Adrenal gland (tissue), 12 donors: Measurements from ENCODE around the gene ACTL10. TPM values are rescaled to one million over a fixed set of nuclear protein-coding genes. Genes with fewer than 3 reads are reported as not detected.

Source experiments
- DNase-seq, 7 donors: peaks; one replicate each; pipeline ENCODE4 v3.0.0-alpha.2; 2019 to 2020
- H3K27ac ChIP-seq, 5 donors: fragments of 200-600 bp; sonication (generic) in 4 of 5; 1 replicate in 3 of 5; 2 replicates in 2 of 5; pipeline versions ENCODE4 v1.5.1 to v1.8.0; 2016 to 2020; ENCODE audit warnings: mild to moderate bottlenecking in 1 of 5
- H3K27me3 ChIP-seq: fragments of 200-600 bp; 2 replicates; pipeline ENCODE4 v1.8.0; 2021
- H3K36me3 ChIP-seq, 2 donors: fragments of 200-600 bp; replicated peaks in 1 of 2; 1 replicate in 1 of 2; 2 replicates in 1 of 2; pipeline versions ENCODE4 v1.5.1 to v1.8.0; 2018 to 2022
- H3K4me1 ChIP-seq, 2 donors: fragments of 200-600 bp; replicated peaks in 1 of 2; 1 replicate in 1 of 2; 2 replicates in 1 of 2; pipeline versions ENCODE4 v1.5.1 to v1.8.0; 2018 to 2021
- H3K4me3 ChIP-seq, 4 donors: fragments of 200-600 bp; sonication (generic) in 3 of 4; one replicate each; pipeline ENCODE4 v1.5.1; 2016 to 2018
- H3K9me3 ChIP-seq, 3 donors: fragments of 200-600 bp; sonication (generic) in 1 of 3; replicated peaks in 1 of 3; 1 replicate in 2 of 3; 2 replicates in 1 of 3; pipeline versions ENCODE4 v1.5.1 to v1.8.0; 2016 to 2021
- POLR2A ChIP-seq, 2 donors: fragments of 450-650 bp; IDR thresholded peaks; one replicate each; pipeline ENCODE4 v1.6.1; 2017; ENCODE audit warnings: antibody characterized with exemption in 2 of 2, mild to moderate bottlenecking in 2 of 2, moderate library complexity in 1 of 2
- WGBS, 4 donors: extraction: QIAGEN DNeasy Blood & Tissue Kit in 2 of 4; methylation state at CpG; one replicate each; pipeline versions ENCODE4 v1.1.5 to v1.1.7; 2013 to 2017; 5-methylcytosine and 5-hydroxymethylcytosine counted together
- intact Hi-C, 2 donors: fragments of 100-400 bp; cut with DNase I; formaldehyde crosslinking; loops; one replicate each; pipeline versions ENCODE4 v1.14.1 to v1.15.0; 2022 to 2023
- polyA plus RNA-seq, 3 donors: library from polyadenylated mRNA; stranded (reverse); fragments of 200-250 nt in 2 of 3; fragments of 350-450 nt in 1 of 3; fragmentation: Illumina TruSeq in 1 of 3; extraction: RNeasy Lipid Tissue Mini Kit (QIAGEN cat#74804) in 1 of 3; gene quantifications; one replicate each; pipeline ENCODE4 v1.2.3, GENCODE V29; 2013 to 2014
- total RNA-seq, 9 donors: library from RNA; depleted of rRNA in 4 of 9; stranded (reverse); fragments of >200 nt in 4 of 9; fragments of 120-200 nt in 1 of 9; fragmentation: NEBNext Ultra II Directional in 1 of 9; extraction: Animal tissue kit (Norgen Biotek cat#: 25700) in 1 of 9; gene quantifications; one replicate each; pipeline versions ENCODE4 v1.1.0 to v1.2.4, GENCODE V29; 2013 to 2023
- TF ChIP-seq, protein P1 (sequence below), 6 experiments: fragments of 450-650 bp in 4 of 6; fragments of 200-600 bp in 2 of 6; sonication (generic) in 1 of 6; IDR thresholded peaks; 1 replicate in 5 of 6; 2 replicates in 1 of 6; pipeline versions ENCODE4 v1.5.1 to v1.8.0; 2016 to 2021; ENCODE audit warnings: antibody characterized with exemption in 6 of 6, mild to moderate bottlenecking in 2 of 6, moderate library complexity in 1 of 6
- donor health status: healthy with polysubstance abuse.
- donor health status: Bipolar disorder and iron deficiency.
- donor health status: DM: yes; HTN: yes; CAD: no.
- donor health status: DM: no; HTN: no; CAD: no.
- donor health status: DM: no; HTN: no; CAD: no.
- donor health status: DM: yes; HTN: yes; CAD: no.

The ACTL10 gene
- total and polyA plus RNA-seq, 12 donors: 0.18 to 3.1 (median 0.58) TPM

DNA sequence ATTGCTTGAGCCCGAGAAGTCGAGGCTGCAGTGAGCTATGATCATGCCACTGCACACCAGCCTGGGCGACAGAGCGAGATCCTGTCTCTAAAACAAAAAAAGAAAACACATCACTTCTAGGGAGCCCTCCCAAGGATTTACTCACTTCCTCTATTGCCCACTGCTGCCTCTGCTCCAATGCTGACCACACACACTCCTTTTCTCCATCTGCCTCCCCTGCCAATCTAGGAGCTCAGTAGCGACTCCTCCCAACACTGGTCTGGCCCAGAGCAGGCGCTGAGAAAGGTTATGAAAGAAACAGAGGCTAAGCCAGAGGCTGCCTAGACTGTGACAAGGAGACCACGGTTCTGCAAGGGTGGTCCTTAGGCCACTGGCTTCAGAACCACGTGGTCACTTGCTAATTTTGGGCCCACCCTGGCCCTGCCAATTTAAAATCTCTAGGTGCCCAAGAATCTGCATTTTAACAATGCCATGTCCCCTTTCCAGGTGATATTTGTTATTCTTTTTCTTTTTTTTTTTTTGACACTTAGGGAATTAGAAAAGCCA, 20.7 kb downstream of the ACTL10 start:
- intact Hi-C loops: no loop called here
- 70 to 76% (median 72%) methylated on average over 8 of the region's 8 CpGs for WGBS, 4 donors
- peaks cover 25 to 39% of the 10 kb centered on the region in 2 donors for H3K4me1 ChIP-seq

DNA sequence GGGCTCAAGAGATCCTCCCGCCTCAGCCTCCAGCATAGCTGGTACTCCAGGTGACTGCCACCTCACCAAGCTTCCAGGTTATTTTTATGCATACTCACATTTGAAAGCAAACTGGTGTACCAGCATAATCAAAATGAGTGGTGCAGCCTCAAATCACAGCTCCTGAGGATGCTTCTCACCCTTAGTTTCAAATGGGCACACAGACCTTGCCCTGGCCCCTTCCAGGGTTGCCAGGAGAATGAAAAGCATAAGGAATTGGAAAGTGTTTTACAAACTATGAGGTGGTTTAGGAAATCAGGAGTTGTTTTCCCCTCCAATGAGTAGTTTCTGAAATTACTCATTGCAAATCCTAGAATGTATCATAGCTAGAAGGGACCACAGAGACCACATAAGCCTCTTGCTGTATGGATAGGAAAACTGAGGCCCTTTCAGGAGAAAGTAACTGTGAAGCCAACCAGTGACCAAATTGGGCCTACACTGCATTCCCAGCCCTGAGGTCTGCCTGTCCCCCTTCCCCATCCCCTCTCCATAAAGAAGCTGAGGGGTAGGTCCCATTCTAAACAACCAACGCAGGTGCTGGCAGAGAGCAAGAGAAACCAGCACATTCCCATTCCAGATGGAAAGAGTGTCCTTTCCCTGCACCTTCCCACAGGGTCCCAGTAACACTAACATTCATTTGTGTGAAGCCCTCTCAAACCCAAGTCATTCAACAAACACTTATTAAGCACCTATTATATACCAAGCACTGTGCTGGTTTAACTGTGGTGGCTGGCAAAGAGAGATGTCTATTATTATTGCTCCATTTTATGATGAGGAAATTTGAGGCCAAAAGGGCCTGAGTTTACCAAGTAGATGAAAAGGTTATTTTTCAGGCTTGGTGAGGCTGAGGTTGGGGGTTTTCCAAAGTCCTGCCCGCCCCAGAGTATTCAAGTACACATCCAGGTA, 21.5 kb downstream of the ACTL10 start:
- no peak for TF ChIP-seq POLR2A (IDR thresholded peaks at IDR 0.05)
- TF ChIP-seq, protein P1, sequence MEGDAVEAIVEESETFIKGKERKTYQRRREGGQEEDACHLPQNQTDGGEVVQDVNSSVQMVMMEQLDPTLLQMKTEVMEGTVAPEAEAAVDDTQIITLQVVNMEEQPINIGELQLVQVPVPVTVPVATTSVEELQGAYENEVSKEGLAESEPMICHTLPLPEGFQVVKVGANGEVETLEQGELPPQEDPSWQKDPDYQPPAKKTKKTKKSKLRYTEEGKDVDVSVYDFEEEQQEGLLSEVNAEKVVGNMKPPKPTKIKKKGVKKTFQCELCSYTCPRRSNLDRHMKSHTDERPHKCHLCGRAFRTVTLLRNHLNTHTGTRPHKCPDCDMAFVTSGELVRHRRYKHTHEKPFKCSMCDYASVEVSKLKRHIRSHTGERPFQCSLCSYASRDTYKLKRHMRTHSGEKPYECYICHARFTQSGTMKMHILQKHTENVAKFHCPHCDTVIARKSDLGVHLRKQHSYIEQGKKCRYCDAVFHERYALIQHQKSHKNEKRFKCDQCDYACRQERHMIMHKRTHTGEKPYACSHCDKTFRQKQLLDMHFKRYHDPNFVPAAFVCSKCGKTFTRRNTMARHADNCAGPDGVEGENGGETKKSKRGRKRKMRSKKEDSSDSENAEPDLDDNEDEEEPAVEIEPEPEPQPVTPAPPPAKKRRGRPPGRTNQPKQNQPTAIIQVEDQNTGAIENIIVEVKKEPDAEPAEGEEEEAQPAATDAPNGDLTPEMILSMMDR (IDR thresholded peaks at IDR 0.05): no peak

More for the DNA sequence above, 20.7 kb downstream of the ACTL10 start:
- TF ChIP-seq, protein P1 (IDR thresholded peaks at IDR 0.05): no peak
- no peak for TF ChIP-seq POLR2A (IDR thresholded peaks at IDR 0.05)
- DNase-seq: peak in 1 of 7 donors; percentile 51
- no peaks in the 10 kb centered on the region for H3K36me3 ChIP-seq
- no peak overlapping the region for H3K4me3 ChIP-seq
- no peaks in the 10 kb centered on the region for H3K9me3 ChIP-seq
- no peaks in the 10 kb centered on the region for H3K27me3 ChIP-seq
- peak overlapping the region in 3 of 5 donors; percentile 8 to 47 (median 44) for H3K27ac ChIP-seq

DNA sequence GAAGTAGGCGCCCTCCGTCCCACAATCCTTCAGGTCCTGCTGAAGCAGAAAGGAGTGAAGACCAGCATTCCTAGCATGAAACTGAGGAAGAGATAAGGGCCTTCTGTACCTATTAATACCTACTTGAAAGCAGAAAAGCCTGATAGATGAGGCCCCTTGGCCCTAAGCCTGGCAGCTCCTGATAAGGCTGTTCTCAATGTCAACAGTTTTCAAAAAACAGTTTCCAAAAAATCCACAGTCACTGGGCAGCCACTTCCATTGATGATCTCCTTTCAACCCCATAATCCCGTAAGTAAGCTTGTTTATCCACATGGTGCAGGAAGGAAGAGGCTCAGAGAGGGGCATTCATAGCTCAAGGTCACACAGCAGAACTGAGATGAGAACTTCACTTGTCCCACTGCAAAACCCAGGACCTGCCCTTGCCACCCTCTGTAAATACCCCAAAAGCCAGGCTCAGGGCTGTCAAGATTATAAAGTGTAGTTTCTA, 22.2 kb downstream of the ACTL10 start:
- TF ChIP-seq POLR2A (IDR thresholded peaks at IDR 0.05): no peak
- TF ChIP-seq, protein P1 (IDR thresholded peaks at IDR 0.05): no peak
- WGBS, 4 donors: 30 to 57% (median 52%) methylated on average over 3 of the region's 3 CpGs
- DNase-seq: peak in 5 of 7 donors; percentile 67 to 87 (median 69)
- H3K27me3 ChIP-seq: no peaks in the 10 kb centered on the region
- peak overlapping the region; percentile 46 to 69 (median 58) for H3K27ac ChIP-seq
- intact Hi-C loops: no loop called here
- no peak overlapping the region for H3K4me3 ChIP-seq
- H3K9me3 ChIP-seq: no peaks in the 10 kb centered on the region
- H3K36me3 ChIP-seq: no peaks in the 10 kb centered on the region
- peaks cover 25 to 39% of the 10 kb centered on the region in 2 donors for H3K4me1 ChIP-seq

More for the DNA sequence above, 21.5 kb downstream of the ACTL10 start:
- 73 to 82% (median 78%) methylated on average over 2 to 3 of the region's 3 CpGs for WGBS, 4 donors
- Histone ChIP-seq H3K4me3 (no peak overlapping the region), H3K4me1 (peaks cover 25 to 39% of the 10 kb centered on the region in 2 donors), H3K9me3 (no peaks in the 10 kb centered on the region), H3K36me3 (no peaks in the 10 kb centered on the region), H3K27me3 (no peaks in the 10 kb centered on the region), H3K27ac (peak overlapping the region in 4 of 5 donors; percentile 48 to 69 (median 62))
- DNase-seq: no peak
- intact Hi-C loops: no loop called here

DNA sequence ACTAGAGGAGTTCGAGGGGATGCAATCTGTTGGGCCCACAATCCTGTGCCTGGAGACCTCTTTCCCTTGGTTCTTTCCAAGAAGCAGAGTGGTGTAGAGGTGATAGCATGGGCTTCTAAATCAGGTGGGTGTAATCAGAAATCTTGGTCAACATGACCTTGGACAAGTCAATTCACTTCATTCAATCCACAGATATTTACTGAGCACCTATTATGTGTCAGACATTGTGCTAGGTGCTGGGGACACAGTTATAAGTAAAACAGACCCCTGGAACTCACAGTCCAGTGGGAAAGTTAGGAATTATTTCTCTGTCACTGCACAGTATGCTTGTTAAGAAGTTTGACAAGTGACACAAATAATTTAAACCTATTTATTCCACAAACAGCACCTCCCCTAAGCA, 22.8 kb downstream of the ACTL10 start:
- intact Hi-C loops: no loop called here
- Histone ChIP-seq H3K36me3 (no peaks in the 10 kb centered on the region), H3K27ac (peak overlapping the region in 4 of 5 donors; percentile 24 to 69 (median 56)), H3K4me3 (no peak overlapping the region), H3K9me3 (no peaks in the 10 kb centered on the region), H3K4me1 (peaks cover 25 to 39% of the 10 kb centered on the region in 2 donors), H3K27me3 (no peaks in the 10 kb centered on the region)
- DNase-seq: no peak
- WGBS, 4 donors: 88 to 100% (median 95%) methylated on average over 1 of the region's 1 CpG
- TF ChIP-seq POLR2A (IDR thresholded peaks at IDR 0.05): no peak
- TF ChIP-seq, protein P1 (IDR thresholded peaks at IDR 0.05): no peak
